A673 (cell line): ENCODE measurements around the gene PIK3R1.

Experiments used
- CTCF ChIP-seq: fragments of 300-800, 200-600 bp; sonication (generic); conservative IDR thresholded peaks from 2 replicates; pipeline ENCODE4 v1.5.1; 2017; ENCODE audit warnings: low read depth, mild to moderate bottlenecking, antibody characterized with exemption, low read length, moderate library complexity, mixed read lengths
- EZH2 ChIP-seq: fragments of 200-600 bp; sonication (generic); IDR thresholded peaks from 2 replicates; pipeline ENCODE4 v1.6.1; 2017; ENCODE audit warnings: borderline replicate concordance, low read depth, mild to moderate bottlenecking, mixed read lengths, antibody characterized with exemption, low read length; ENCODE audit not compliant: poor library complexity, severe bottlenecking

GRCh38 chr5:68220914-68221313, 5.4 kb downstream of the PIK3R1 start:
- TF ChIP-seq EZH2, result no peak
- no peak for TF ChIP-seq CTCF
